Activated CD4-positive, alpha-beta T cell treated with anti-CD3 and anti-CD28 coated beads for 1 hour (primary cell): ENCODE data around the gene PRG2.

Source experiments
- DNase-seq: peaks from one replicate; pipeline ENCODE4 v3.0.0-alpha.2; 2020

The PRG2 gene

DNA sequence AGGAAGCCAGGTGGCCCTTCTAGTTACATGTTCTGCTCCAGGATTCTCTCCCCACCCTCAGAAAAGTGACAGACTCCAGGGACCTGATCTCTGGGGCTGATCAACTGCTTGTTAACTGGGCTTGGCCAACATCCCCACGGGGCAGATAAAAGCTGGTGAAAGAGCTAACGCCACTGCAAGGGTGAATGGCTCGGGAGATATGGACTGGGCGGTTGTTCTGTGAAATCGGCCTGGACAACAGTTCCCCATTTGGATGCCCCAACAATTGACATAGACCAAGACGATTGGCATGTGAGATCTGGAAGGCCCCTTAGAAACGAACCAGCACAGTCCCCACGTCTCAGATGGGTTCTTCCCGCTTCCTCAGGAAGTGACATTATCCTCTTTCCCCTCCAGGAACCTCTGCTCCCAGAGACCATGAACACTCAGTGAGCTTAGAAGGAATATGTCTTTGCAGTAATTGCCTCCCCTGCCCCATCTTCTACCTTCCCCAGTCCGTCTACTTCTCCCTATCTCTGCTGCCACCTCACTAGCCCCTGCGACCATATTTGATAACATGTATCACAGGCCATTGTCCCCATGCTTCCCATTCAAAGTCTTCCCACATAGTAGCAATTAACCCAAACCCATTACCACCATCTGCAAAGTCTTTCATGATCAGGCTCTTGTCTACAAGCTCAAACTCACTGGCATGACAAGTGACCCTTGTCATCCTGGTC is 5.6 kb upstream of the PRG2 start:
- DNase-seq = no peak

DNA sequence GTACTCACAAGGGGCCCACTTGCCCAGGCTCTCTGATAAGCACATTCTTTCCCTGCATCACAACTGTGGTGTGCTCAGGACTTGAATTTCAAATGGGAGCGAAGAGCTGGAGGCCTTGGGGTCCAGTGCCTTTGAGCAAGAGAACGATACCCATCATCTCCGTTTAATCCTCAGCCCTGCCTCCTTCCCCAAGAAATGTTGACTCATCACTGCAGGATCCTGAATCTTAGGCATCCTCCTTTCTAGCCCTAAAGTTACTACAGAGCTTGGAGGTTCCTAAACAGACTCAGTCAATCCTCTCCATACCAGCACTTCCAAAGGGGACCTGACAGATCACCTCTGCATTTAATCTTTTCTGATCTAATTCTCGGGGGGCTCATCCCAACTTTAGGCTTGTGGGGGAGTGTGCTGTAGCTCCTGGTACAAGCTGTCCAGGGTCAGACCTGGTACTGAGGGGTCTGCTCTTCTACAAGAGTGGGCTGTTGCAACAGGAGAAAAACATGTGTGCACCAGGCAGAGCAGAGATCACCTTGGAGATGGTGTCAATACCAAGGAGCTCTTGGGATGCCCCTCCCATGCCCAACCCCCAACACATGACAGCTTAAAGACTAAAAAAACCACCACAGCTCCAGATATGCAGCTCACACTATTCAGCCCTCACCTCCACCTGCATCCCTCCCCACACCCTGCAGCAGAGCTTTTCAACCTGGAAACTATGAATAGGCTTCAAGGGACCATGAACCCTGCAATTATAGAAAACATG is 3.9 kb upstream of the PRG2 start:
- DNase-seq = no peak

DNA sequence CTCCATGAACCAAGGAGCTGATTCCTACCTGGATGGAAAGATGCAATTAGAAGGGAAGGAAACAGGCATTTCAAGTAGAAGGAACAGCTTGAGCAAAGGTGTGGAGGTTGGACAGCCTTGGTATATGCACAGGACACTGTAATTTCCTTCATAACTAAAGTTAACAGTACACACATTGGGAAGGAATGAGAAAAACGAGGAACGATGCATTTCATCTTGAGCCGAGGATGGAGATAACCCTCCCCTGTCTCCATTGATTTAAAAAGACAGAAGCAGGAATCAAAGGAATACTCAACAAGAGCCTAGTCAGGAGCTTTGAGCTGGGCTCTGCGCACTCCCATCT is 2.3 kb upstream of the PRG2 start:
- DNase-seq = no peak

DNA sequence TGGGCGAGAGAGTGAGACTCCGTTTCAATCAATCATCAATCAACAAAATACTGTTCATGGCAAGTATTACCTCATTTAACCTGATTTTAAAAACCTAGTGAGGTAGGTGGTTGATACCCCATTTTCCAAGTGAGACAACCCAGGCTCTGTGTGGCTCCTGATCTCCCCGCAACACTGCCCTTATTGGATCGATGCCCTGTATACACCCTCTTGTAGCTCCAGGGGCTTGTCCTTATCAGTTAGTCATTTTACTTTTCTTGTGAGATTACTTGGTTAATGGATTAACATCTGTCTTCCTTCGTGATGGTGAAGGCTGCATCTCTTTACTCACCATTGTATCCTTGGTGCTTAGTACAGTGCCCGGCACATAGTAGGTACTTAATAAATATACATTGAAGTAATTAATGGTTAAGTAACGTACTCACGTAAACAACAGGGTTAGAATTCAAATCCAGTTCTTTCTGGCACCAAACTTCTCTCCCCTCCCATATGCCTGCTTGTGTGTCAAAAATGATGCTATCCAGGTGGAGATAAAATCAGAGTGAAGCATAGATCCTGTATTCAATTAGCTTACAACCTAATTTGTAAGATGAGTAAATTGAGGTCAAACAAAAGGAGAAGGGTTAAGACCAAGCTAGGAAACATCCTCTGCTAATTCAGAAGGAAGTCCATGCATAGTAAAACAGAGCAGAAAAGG is 1.8 kb upstream of the PRG2 start:
- no peak for DNase-seq

DNA sequence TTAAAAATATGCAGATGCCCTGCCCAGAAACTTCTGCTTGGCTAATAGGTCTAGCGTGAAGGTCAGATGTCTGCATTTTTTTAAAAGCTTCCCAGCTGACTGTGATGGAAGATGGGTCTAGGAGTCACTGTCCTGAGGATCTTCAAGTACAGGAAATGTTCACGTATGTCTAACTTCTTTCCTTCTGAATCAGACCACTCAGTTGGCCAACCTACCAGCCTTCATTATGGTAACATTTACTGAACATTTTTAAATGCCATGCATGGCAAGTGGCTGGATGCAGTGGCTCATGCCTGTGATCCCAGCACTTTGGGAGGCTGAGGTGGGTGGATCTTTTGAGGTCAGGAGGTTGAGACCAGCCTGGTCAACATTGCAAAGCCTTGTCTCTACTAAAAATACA is 1.1 kb upstream of the PRG2 start:
- no peak for DNase-seq

DNA sequence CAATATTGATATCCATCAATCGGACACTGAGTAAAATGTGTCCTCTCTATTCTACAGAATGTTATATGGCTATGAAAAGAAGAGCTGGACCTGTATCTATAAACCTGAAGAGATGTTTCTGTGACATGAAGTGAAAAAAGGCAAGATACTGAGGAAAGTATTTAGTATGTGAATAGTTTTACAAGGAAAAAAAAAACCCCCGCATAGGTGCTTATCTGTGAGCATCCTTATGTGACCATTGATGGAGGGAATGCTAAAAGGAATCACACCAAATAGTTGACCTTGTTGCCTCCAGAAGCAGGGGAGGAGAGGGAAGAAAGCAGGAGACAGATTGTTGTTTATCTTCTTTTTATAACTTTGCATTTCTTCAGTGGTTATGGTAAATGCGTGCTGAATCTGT is 661 bp upstream of the PRG2 start:
- DNase-seq = no peak

DNA sequence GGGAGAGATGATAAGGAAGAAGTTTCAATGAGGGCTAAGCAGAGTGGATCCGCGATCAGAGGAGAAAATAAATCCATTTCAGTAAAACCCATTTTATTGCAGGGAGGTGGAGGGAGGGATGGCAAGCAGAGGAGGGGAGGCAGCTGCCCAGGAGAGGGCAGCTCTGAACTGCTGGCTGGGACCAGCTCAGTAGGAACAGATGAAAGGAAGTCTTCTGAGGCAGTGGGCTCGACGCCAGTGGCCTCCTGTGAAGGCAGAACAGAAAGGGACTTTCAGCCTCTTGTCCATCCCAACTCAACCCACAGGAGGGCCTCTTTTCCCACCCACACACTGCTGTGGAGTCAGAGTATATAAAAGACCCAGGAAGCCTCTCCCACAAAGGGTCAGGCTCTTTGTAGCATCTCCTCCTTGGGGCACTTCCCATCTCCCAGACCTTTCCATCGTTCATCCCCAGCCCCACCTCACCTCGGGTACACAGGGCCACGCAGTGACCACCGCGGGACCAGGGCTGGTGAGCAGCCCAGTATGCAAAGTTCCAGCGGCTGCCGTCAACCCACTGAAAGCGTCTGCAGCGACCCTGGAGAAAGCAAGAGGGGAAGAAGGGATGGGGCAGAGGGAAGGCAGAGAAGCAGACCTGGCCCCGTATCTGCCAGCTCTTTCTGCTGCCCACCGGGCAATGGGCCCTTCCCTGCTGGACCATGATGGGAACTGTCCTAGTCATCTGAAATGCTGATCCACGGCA is 3.0 kb downstream of the PRG2 start:
- DNase-seq = no peak

DNA sequence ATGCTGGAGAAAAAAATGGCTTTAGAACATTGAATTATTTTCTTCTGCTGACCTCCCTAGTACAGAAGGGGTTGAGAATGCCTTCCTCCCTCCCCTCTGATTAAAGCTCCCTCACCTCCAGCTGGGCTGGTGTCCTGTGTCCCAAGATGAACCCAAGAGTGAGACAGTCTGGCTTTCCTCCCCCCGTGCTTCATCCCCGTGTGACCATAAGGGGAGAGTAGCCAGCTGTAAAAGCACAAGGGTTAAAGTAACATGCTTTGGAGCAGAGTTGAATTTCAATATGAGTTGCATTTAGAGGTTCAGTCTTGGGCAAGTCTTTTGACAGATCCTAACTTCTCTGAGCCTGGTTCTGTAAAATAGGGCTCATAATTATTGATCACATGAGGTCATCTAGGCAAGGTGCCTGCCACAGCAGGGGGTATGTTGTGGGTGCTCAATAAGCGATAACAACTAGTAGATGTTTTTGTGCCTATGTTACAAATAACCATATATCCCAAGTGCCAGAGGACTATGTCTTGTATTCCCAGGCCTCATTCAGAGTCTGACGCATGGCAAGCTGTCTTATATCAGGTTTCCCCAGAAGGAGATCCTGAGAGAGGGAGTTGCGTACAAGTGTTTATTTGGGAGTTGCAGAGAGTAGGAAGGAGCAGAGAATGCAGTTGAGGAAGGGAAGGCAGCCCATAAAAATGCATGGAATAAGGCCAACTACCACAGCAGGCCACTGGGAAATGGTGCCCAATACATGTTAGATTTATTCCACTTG is 4.1 kb downstream of the PRG2 start:
- no peak for DNase-seq

DNA sequence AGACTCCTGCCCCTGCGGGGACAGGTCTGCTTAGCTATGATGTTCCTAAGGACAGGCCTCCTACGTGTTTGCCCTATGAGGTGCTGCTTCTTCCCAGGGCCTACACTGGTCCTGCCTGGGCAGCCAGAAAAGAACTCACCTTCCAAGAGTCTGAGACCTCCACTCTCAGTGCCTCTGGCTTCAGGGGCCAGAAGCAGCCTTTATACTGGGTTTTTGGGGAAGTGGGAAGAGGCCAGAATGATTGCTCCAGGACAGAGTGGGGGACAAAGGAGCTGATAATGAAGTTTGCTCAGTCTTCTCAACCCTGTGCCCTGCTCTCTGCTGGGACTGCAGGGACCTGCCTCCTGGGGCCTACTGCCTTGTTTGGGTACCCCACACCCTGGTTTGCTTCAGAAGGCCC is 9.5 kb downstream of the PRG2 start, which contains the start of gene PRG3:
Gene PRG3, minus strand, starts transcription at position 176 of the 400 bp plus-strand sequence. CDS start 442 bp downstream, outside the sequence.
- DNase-seq = no peak

DNA sequence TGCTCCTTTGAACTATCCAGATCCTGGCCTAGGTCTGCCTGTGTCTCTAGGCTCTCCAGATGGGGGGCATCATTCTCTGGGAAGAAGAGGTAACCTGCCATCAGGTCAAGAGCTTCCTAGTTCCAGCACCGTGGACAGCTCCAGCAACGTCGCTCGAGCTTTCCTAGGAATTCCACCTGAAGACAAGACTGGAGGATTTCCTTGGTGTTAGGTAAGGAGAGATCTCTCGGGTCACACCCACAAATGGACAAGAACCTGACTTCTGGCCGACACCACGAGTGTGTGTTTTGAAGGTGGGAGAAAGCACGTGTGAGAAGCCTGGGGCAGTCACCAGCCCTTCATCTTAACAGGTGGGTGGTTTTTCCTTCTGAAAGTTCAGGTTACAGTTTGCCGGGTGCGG is 10.7 kb downstream of the PRG2 start:
- no peak for DNase-seq

DNA sequence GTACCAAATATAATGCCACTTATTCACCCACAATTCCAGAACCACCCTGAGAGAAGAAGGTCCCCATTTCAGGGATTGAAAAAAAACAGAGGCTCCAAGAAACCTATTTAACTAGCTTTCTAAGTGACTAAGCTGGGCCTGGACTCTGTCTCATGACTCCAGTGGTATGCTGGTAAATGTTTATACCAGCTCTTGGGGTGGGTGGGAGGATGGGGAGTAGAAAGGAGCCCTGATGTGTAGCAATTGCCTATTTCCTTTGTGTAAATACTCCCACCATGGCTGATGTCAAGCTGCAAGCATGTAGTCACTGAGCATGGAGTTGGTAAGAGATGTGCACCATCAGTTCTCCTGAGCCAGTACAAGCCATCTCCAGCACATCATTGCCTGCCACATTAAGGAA is 12.3 kb downstream of the PRG2 start:
- DNase-seq = no peak

DNA sequence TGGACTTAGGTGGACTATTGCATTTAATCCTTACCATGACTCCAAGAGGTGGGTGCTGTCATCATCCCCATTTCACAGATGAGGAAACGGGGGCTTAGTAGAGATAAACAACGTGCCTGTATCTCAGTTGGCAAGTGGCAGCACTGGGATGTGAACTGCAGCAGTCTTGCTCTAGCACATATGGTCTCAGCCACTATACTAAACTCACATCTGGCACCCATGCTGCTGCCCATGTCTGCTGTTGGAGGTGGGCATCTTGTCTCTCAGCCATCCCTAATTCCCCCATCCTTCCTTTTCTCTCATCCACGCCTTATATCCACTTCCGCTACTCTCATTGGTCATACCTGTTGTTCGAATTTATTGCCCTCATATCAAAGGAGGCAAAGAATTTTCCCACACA is 13.3 kb downstream of the PRG2 start:
- no peak for DNase-seq

DNA sequence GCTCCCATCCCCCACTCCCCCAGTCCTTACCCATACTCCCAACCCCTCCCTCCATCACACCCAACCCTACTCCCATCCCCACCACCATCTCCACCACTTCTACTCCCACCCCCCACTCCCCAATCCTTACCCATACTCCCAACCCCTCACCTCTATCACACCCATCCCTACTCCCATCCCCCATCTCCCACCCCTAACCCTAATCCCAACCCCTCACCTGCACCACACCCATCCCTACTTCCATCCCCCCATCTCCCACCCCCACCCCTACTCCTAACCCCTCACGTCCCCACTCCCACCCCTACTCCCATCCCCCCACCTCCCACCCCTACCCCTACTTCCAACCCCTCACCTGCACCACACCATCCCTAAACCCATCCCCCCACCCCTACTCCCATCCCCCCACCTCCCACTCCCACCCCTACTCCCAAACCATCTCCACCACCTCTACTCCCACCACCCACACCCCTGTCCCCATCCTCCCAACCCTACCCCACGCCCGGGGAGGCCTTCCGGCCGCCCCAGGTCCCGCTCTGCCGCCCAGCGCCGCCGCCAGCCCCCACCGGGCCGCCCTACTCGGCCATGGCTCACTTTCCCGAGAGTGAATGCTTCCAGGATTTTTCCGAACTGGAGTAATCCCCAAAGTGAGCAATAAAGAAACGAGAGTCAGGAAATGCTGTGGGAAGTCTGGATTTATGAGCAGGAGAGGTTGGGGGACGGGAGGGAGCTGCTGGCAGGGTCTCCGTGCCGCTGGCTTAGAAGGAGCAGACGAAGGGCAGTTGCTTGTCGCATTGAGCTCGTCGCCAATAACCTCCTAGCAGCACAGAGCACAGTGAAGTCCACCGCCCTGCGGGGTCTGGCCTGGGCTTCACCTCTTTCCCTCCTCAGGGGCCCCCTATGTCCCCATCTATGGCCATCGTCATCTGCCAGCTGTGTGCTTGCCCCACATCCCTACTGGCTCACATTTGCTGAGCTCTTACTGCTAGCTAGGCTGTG is 14.1 kb downstream of the PRG2 start:
- no peak for DNase-seq

DNA sequence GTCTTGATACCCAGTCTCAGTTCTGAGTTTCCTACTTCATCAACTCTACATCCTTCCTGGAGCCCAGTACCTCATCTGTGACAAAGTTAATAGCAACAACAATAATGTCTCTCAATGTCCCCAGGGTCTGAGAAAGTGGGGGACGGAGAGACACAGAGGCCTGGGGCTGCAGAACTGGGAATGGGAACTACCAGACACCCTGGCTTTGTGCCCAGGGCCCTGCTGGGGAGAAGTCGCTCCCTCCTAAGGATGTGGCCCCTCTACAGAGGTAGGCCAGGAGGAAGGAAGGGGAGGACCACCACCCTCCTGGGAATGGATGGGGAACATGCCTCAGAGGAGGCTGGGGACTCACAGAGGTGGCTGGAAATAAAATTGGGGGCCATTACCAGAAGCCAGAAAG is 15.0 kb downstream of the PRG2 start:
- no peak for DNase-seq

DNA sequence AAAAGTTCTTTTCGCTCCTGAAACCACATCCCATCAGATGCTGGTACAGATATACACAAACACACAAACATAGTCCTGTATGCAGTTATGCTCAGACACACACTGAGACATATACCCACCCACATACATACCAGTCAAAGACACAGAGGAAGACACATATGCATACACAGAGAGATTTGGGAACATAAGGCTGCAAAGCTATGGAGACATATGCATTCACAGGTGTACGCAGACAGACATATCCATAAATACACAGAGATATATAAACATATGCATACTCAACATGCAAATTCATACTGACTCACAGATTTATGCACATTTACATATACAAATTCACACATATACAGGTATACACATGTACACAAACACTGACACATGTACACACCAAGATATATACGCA is 15.5 kb downstream of the PRG2 start:
- no peak for DNase-seq

DNA sequence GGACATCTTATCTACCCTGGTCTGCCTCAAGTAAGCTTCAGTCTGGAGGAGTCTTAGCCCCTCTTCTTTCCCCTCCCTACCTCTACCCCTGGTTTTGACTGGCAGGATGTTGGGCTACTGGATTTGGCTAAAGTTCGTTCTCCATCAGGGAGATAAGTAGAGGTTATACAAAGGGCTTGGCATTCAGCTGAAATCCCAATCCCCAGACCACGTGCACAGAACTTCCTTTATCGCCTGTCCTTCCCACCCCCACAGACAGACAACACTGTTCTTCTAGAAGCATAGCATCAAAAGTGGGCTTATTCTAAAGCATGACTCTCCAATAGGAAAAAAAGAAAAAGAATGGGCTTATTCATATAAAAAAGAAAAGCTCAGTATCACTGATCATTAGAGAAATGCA is 17.3 kb downstream of the PRG2 start:
- DNase-seq = no peak

DNA sequence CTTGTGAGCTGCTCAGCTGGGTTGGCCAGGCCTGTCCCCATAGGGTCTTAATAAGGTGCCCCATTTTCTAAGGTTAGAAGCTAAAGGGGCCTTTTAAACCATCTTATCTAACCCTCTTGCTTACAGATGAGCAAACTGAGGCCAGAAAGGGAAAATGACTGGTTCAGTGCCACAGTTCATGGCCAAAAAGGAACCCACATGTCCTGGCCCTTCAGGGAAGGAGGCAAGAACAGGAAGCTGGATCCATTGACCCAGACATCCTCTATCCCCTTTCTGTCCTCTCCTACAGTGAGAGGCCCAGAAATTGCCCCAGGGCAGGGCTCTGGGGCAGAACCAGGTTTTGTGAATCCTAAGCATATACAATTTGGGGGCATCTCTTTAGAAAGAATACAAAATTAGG is 19.5 kb downstream of the PRG2 start:
- DNase-seq = no peak

DNA sequence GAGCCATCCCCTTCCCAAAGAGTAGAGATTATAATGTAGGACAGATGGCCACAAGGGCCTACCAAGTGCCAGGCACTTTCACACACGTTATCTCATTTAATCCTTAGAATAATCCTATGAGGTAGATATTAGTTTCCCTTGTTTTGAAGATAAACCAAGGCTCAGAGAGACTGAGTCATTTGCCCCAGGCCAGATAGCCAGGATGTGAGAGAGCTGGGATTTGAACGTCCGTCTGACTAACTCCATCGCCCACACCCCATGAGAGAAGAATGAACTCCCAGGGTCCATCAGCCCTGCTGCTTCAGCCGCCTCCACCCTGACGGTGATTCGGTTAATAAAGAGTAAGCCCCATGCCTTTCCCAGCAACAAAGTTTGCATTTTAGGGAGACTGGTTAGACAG is 20.2 kb downstream of the PRG2 start:
- no peak for DNase-seq

DNA sequence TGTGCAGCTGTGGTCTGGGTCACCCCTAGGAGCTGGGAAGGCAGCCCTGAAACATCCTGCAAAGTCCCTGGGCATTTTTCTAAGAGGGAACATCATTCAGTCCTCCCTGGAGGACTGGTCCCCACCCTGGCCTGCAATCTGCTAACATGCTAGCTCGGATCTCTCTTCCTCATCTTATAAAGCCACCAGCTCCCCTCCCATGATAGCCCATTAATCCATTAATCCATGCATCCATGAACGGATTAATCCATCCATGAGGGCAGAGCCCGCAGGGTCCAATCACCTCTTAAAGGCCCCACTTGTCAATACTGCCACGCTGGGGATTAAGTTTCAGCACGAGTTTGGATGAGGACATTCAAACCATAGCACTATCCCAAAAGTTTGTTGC is 21.6 kb downstream of the PRG2 start:
- no peak for DNase-seq

DNA sequence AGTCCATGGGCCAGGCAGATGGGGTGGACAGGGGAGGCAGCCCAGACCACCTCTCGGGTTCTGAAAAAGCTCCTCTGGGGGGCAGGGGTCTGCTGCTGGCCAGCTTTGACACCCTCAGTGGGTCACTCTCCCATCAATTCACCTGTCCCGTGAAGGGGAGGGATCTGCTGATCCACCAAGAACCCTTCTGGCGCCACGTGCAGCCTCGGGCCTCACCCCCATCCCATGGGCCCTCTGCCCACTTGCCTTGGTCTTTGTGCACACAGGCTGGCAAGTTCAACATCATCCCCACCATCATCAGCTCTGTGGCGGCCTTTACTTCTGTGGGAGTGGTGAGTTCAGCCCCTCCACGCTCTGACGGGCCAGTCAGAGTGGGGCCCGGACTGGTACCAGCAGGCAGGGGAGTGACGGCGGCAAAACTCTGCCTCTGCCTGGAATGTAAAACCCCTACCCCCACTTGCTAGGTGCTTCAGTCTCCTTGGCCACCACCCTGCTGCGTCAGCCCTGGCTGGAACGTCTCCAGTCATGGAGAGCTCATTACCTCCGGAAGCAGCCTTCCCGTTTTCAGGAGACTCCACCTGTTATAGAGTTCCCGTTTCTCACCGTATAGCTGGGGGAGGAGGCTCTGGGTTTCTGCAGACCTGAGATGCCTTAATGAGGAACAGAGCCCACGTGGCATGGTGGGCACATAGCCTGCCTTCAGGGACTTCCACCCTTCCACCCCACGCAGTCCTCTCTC is 22.2 kb downstream of the PRG2 start:
- no peak for DNase-seq
